ENCODE measurements around the gene APBA2. TPM values are rescaled to one million over a fixed set of nuclear protein-coding genes. Genes with fewer than 3 reads are reported as not detected.
"Not testable (repeated sequence)": the region's sequence is repeated elsewhere in the genome, so short reads cannot be mapped to it uniquely, and the experiment has no call there.

The APBA2 gene
- total RNA-seq, 5 donors from 2014 or later (not counting 1 experiment from before 2014, with no cell fraction given): 78.9 to 118 (median 94.9) TPM

GRCh38 chr15:29043736-29044502 lies 158.1 kb downstream of the APBA2 start:
- Mint-ChIP-seq H3K9me3 (no peaks in the 10 kb centered on the region), H3K4me3 (no peak overlapping the region), H3K27ac (no peak overlapping the region), H3K36me3 (no peaks in the 10 kb centered on the region), H3K4me1 (peaks cover 62 to 66% (median 62%) of the 10 kb centered on the region in 3 donors), H3K27me3 (no peaks in the 10 kb centered on the region)
- WGBS (ENCODE audit: insufficient coverage): 100% methylated on average over 1 of the region's 9 CpGs
- H3K27ac ChIP-seq (ENCODE audit: low read length): no peak overlapping the region
- H3K4me3 ChIP-seq (ENCODE audit: control insufficient read depth in 1 of 2, extremely low read depth in 1 of 2, low read length in 1 of 2): no peak overlapping the region
- H3K4me1 ChIP-seq (ENCODE audit: control insufficient read depth in 1 of 2, extremely low read depth in 1 of 2, insufficient read depth in 2 of 2, low read length in 2 of 2): peaks cover 0 to 39% of the 10 kb centered on the region in 2 experiments
- ChIA-PET CTCF (no interaction called here), POLR2A (no interaction called here)
- DNase-seq (no peak), ATAC-seq (replicated peaks in 1 of 4) (no peak)
- no peaks in the 10 kb centered on the region for H3K9me3 ChIP-seq
- no peaks in the 10 kb centered on the region for H3K27me3 ChIP-seq (replicated peaks in 1 of 2; ENCODE audit: control insufficient read depth in 2 of 2, extremely low read depth in 1 of 2, insufficient read depth in 2 of 2, low read length in 1 of 2)
- no peaks in the 10 kb centered on the region for H3K36me3 ChIP-seq (ENCODE audit: control insufficient read depth in 2 of 2, extremely low read depth in 1 of 2, insufficient read depth in 1 of 2, low read length in 1 of 2)

GRCh38 chr15:29044503-29044901 lies 158.7 kb downstream of the APBA2 start:
- Histone ChIP-seq H3K36me3 (ENCODE audit: control insufficient read depth in 2 of 2, extremely low read depth in 1 of 2, insufficient read depth in 1 of 2, low read length in 1 of 2) (no peaks in the 10 kb centered on the region), H3K9me3 (no peaks in the 10 kb centered on the region), H3K4me3 (ENCODE audit: control insufficient read depth in 1 of 2, extremely low read depth in 1 of 2, low read length in 1 of 2) (no peak overlapping the region), H3K4me1 (ENCODE audit: control insufficient read depth in 1 of 2, extremely low read depth in 1 of 2, insufficient read depth in 2 of 2, low read length in 2 of 2) (peaks cover 0 to 33% of the 10 kb centered on the region in 2 experiments), H3K27me3 (replicated peaks in 1 of 2; ENCODE audit: control insufficient read depth in 2 of 2, extremely low read depth in 1 of 2, insufficient read depth in 2 of 2, low read length in 1 of 2) (no peaks in the 10 kb centered on the region), H3K27ac (ENCODE audit: low read length) (no peak overlapping the region)
- Mint-ChIP-seq H3K36me3 (peaks cover under 1% of the 10 kb centered on the region), H3K4me1 (peaks cover 62 to 66% (median 63%) of the 10 kb centered on the region in 3 donors), H3K27me3 (no peaks in the 10 kb centered on the region), H3K9me3 (no peaks in the 10 kb centered on the region), H3K4me3 (no peak overlapping the region), H3K27ac (no peak overlapping the region)
- no CpG with 5 or more reads among the region's 1 CpG for WGBS (ENCODE audit: insufficient coverage)
- no peak for DNase-seq
- ChIA-PET CTCF (no interaction called here), POLR2A (no interaction called here)
- ATAC-seq (replicated peaks in 1 of 4): no peak

GRCh38 chr15:29045161-29045560 lies 159.4 kb downstream of the APBA2 start:
- DNase-seq; POLR2A ChIA-PET; H3K9me3 Mint-ChIP-seq; ATAC-seq (replicated peaks in 1 of 4); H3K36me3 Mint-ChIP-seq; H3K4me3 Mint-ChIP-seq; H3K36me3 ChIP-seq (ENCODE audit: control insufficient read depth in 2 of 2, extremely low read depth in 1 of 2, insufficient read depth in 1 of 2, low read length in 1 of 2); H3K4me3 ChIP-seq (ENCODE audit: control insufficient read depth in 1 of 2, extremely low read depth in 1 of 2, low read length in 1 of 2); H3K27me3 Mint-ChIP-seq; H3K27ac ChIP-seq (ENCODE audit: low read length); CTCF ChIA-PET; H3K9me3 ChIP-seq; H3K27me3 ChIP-seq (replicated peaks in 1 of 2; ENCODE audit: control insufficient read depth in 2 of 2, extremely low read depth in 1 of 2, insufficient read depth in 2 of 2, low read length in 1 of 2): not testable (repeated sequence)
- WGBS (ENCODE audit: insufficient coverage): 80% methylated on average over 1 of the region's 7 CpGs
- peaks cover 0 to 26% of the 10 kb centered on the region in 2 experiments for H3K4me1 ChIP-seq (ENCODE audit: control insufficient read depth in 1 of 2, extremely low read depth in 1 of 2, insufficient read depth in 2 of 2, low read length in 2 of 2)
- peaks cover 62 to 65% (median 63%) of the 10 kb centered on the region in 3 donors for H3K4me1 Mint-ChIP-seq
- peak overlapping the region in 1 of 2 donors; percentile 48 for H3K27ac Mint-ChIP-seq

GRCh38 chr15:29045717-29046116 lies 159.9 kb downstream of the APBA2 start:
- H3K9me3 Mint-ChIP-seq: no peaks in the 10 kb centered on the region
- H3K36me3 ChIP-seq (ENCODE audit: control insufficient read depth in 2 of 2, extremely low read depth in 1 of 2, insufficient read depth in 1 of 2, low read length in 1 of 2): no peaks in the 10 kb centered on the region
- H3K36me3 Mint-ChIP-seq: peaks cover 3% of the 10 kb centered on the region
- WGBS (ENCODE audit: insufficient coverage): 63% methylated on average over 2 of the region's 3 CpGs
- H3K4me3 ChIP-seq (ENCODE audit: control insufficient read depth in 1 of 2, extremely low read depth in 1 of 2, low read length in 1 of 2): no peak overlapping the region
- H3K27ac Mint-ChIP-seq: peak overlapping the region in 1 of 2 donors; percentile 48
- no peaks in the 10 kb centered on the region for H3K27me3 ChIP-seq (replicated peaks in 1 of 2; ENCODE audit: control insufficient read depth in 2 of 2, extremely low read depth in 1 of 2, insufficient read depth in 2 of 2, low read length in 1 of 2)
- H3K27ac ChIP-seq (ENCODE audit: low read length): no peak overlapping the region
- no peaks in the 10 kb centered on the region for H3K9me3 ChIP-seq
- DNase-seq: no peak
- peaks cover 0 to 24% of the 10 kb centered on the region in 2 experiments for H3K4me1 ChIP-seq (ENCODE audit: control insufficient read depth in 1 of 2, extremely low read depth in 1 of 2, insufficient read depth in 2 of 2, low read length in 2 of 2)
- peaks cover 62 to 66% (median 64%) of the 10 kb centered on the region in 3 donors for H3K4me1 Mint-ChIP-seq
- CTCF ChIA-PET: no interaction called here
- H3K4me3 Mint-ChIP-seq: no peak overlapping the region
- H3K27me3 Mint-ChIP-seq: no peaks in the 10 kb centered on the region
- peak in 1 of 4 experiments; percentile 44 for ATAC-seq (replicated peaks in 1 of 4)
- POLR2A ChIA-PET: no interaction called here

- DNase-seq: peak in 1 of 35 experiments; percentile 2
- Histone ChIP-seq H3K4me3 (ENCODE audit: control insufficient read depth in 1 of 2, extremely low read depth in 1 of 2, low read length in 1 of 2) (no peak overlapping the region), H3K9me3 (no peaks in the 10 kb centered on the region), H3K4me1 (ENCODE audit: control insufficient read depth in 1 of 2, extremely low read depth in 1 of 2, insufficient read depth in 2 of 2, low read length in 2 of 2) (peaks cover 0 to 27% of the 10 kb centered on the region in 2 experiments), H3K27ac (ENCODE audit: low read length) (no peak overlapping the region), H3K36me3 (ENCODE audit: control insufficient read depth in 2 of 2, extremely low read depth in 1 of 2, insufficient read depth in 1 of 2, low read length in 1 of 2) (no peaks in the 10 kb centered on the region), H3K27me3 (replicated peaks in 1 of 2; ENCODE audit: control insufficient read depth in 2 of 2, extremely low read depth in 1 of 2, insufficient read depth in 2 of 2, low read length in 1 of 2) (no peaks in the 10 kb centered on the region)
- Mint-ChIP-seq H3K4me1 (peaks cover 61 to 73% (median 67%) of the 10 kb centered on the region in 3 donors), H3K27ac (no peak overlapping the region), H3K9me3 (no peaks in the 10 kb centered on the region), H3K4me3 (no peak overlapping the region), H3K27me3 (no peaks in the 10 kb centered on the region), H3K36me3 (peaks cover 3% of the 10 kb centered on the region)
- CTCF ChIA-PET: interaction anchor here in 1 of 2 donors (0.5 kb wide), 1 partner anchor 26 kb away, joined by 3 read pairs; no protein-coding TSS in a partner anchor
- POLR2A ChIA-PET: no interaction called here
- ATAC-seq (replicated peaks in 1 of 4): no peak
- WGBS (ENCODE audit: insufficient coverage): 94% methylated on average over 2 of the region's 4 CpGs
These were observed 160.6 kb downstream of the APBA2 start for GRCh38 chr15:29046281-29046810.

- POLR2A ChIA-PET: no interaction called here
- Histone ChIP-seq H3K4me3 (ENCODE audit: control insufficient read depth in 1 of 2, extremely low read depth in 1 of 2, low read length in 1 of 2) (no peak overlapping the region), H3K27me3 (replicated peaks in 1 of 2; ENCODE audit: control insufficient read depth in 2 of 2, extremely low read depth in 1 of 2, insufficient read depth in 2 of 2, low read length in 1 of 2) (no peaks in the 10 kb centered on the region), H3K36me3 (ENCODE audit: control insufficient read depth in 2 of 2, extremely low read depth in 1 of 2, insufficient read depth in 1 of 2, low read length in 1 of 2) (no peaks in the 10 kb centered on the region), H3K27ac (ENCODE audit: low read length) (no peak overlapping the region), H3K9me3 (no peaks in the 10 kb centered on the region), H3K4me1 (ENCODE audit: control insufficient read depth in 1 of 2, extremely low read depth in 1 of 2, insufficient read depth in 2 of 2, low read length in 2 of 2) (peaks cover 0 to 31% of the 10 kb centered on the region in 2 experiments)
- Mint-ChIP-seq H3K4me1 (peaks cover 59 to 75% (median 67%) of the 10 kb centered on the region in 3 donors), H3K4me3 (no peak overlapping the region), H3K27ac (no peak overlapping the region), H3K9me3 (no peaks in the 10 kb centered on the region), H3K27me3 (no peaks in the 10 kb centered on the region), H3K36me3 (peaks cover 3% of the 10 kb centered on the region)
- DNase-seq: no peak
- ATAC-seq (replicated peaks in 1 of 4): no peak
- 100% methylated on average over 3 of the region's 5 CpGs for WGBS (ENCODE audit: insufficient coverage)
- CTCF ChIA-PET: no interaction called here
These were observed 161.2 kb downstream of the APBA2 start for GRCh38 chr15:29046977-29047376.
